GM12878 (cell line): ENCODE measurements around the gene TIMP3.

Experiments used
- ATF2 ChIP-seq: IDR thresholded peaks from 2 replicates; pipeline ENCODE4 v1.6.1; 2012; ENCODE audit warnings: low read length, inconsistent platforms
- CREM ChIP-seq: IDR thresholded peaks from 2 replicates; pipeline ENCODE4 v1.6.1; 2014; ENCODE audit warnings: antibody characterized with exemption, low read depth
- EZH2 ChIP-seq: IDR thresholded peaks from 2 replicates; pipeline ENCODE4 v1.6.1; 2012; ENCODE audit warnings: low read depth, mild to moderate bottlenecking, control low read depth, inconsistent platforms, low read length, borderline replicate concordance; ENCODE audit not compliant: control insufficient read depth
- KLF5 ChIP-seq: fragments of 450-650 bp; IDR thresholded peaks from 2 replicates; pipeline ENCODE4 v1.6.1; 2014; ENCODE audit warnings: mild to moderate bottlenecking; ENCODE audit not compliant: partially characterized antibody
- NFYB ChIP-seq: IDR thresholded peaks from 2 replicates; pipeline ENCODE4 v1.6.1; 2011; ENCODE audit warnings: low read depth, mild to moderate bottlenecking, low read length, improper control_type of control experiment, moderate library complexity; ENCODE audit not compliant: insufficient read depth
- ZBTB40 ChIP-seq: fragments of 450-650 bp; IDR thresholded peaks from 2 replicates; pipeline ENCODE4 v1.6.1; 2016; ENCODE audit warnings: mild to moderate bottlenecking, moderate library complexity, borderline replicate concordance
- TF ChIP-seq, protein P1 (sequence below), 3 experiments: IDR thresholded peaks in 2 of 3; conservative IDR thresholded peaks in 1 of 3; 2 replicates each; pipeline ENCODE4 v1.5.1; 2011; ENCODE audit warnings: low read depth in 3 of 3, low read length in 3 of 3, mild to moderate bottlenecking in 3 of 3, control low read depth in 2 of 3, moderate library complexity in 2 of 3, inconsistent platforms in 1 of 3, mixed read lengths in 1 of 3; ENCODE audit not compliant: control insufficient read depth in 2 of 3, insufficient read depth in 1 of 3; ENCODE audit errors: extremely low read depth in 1 of 3

DNA sequence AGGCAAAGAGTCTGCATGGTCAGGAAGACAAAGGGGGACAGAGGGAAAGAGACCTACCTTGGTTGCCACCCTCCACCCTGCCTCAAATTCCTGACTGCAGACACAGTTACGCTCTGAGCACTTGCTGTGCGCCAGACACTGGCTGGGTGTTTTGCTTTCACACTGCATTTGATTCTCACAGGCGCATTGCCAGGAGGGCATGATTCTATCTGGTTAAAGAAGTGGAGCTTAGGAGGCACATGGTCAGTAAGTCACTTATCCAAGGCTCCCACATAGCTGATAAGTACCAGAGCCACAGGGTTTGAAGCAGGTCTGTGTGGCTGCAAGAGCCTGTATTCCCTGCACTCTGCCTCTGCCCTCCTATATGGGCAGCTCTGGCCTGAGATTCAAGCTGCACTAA, 103.9 kb downstream of the TIMP3 start:
- no peak for TF ChIP-seq NFYB
- TF ChIP-seq EZH2, result no peak
- TF ChIP-seq CREM, result no peak
- TF ChIP-seq ATF2, result no peak
- TF ChIP-seq ZBTB40, result no peak
- TF ChIP-seq, protein P1, sequence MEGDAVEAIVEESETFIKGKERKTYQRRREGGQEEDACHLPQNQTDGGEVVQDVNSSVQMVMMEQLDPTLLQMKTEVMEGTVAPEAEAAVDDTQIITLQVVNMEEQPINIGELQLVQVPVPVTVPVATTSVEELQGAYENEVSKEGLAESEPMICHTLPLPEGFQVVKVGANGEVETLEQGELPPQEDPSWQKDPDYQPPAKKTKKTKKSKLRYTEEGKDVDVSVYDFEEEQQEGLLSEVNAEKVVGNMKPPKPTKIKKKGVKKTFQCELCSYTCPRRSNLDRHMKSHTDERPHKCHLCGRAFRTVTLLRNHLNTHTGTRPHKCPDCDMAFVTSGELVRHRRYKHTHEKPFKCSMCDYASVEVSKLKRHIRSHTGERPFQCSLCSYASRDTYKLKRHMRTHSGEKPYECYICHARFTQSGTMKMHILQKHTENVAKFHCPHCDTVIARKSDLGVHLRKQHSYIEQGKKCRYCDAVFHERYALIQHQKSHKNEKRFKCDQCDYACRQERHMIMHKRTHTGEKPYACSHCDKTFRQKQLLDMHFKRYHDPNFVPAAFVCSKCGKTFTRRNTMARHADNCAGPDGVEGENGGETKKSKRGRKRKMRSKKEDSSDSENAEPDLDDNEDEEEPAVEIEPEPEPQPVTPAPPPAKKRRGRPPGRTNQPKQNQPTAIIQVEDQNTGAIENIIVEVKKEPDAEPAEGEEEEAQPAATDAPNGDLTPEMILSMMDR (IDR thresholded peaks at IDR 0.05 in 2 of 3, conservative IDR thresholded peaks at IDR 0.05 in 1 of 3; ENCODE audit: control insufficient read depth in 2 of 3, extremely low read depth in 1 of 3, insufficient read depth in 1 of 3, low read depth in 3 of 3, low read length in 3 of 3), result no peak
- TF ChIP-seq KLF5, result no peak
